ENCODE measurements around the gene TMPRSS11A.

The TMPRSS11A gene

DNA sequence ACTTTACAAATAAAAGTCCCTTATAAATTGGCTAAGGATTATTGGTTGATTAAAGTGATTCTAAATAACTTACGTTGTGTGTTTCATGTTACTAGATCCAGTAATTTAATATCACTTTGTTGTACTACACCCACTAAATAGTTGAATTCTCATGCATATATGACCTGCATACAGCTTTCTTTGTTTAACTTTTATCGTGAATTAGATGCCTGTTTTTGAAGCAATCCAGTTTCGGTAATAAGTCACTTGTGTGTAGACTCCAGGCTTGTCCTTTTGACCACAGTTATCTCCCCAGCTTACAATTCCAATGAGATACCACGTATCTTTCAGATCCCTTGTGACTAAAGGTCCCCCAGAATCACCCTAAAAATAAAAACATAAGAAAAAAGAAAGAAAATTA is 52.2 kb downstream of the TMPRSS11A start:
- DNase-seq, result no peak

DNA sequence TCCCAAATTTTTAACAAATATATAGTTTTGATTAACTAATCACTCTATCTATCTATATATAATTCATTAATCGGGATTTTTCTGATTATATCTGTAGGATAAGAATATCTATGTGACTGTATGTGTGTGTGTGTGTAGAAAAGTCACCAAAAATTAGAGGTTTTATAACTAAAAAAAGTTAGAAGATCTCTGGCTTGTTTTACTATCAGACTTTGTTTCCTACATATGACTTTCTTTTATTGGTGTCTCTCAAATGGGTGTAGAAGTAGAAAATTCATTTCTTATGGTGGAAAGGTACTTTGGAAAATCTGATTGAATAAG is 52.7 kb downstream of the TMPRSS11A start:
- no peak for DNase-seq

DNA sequence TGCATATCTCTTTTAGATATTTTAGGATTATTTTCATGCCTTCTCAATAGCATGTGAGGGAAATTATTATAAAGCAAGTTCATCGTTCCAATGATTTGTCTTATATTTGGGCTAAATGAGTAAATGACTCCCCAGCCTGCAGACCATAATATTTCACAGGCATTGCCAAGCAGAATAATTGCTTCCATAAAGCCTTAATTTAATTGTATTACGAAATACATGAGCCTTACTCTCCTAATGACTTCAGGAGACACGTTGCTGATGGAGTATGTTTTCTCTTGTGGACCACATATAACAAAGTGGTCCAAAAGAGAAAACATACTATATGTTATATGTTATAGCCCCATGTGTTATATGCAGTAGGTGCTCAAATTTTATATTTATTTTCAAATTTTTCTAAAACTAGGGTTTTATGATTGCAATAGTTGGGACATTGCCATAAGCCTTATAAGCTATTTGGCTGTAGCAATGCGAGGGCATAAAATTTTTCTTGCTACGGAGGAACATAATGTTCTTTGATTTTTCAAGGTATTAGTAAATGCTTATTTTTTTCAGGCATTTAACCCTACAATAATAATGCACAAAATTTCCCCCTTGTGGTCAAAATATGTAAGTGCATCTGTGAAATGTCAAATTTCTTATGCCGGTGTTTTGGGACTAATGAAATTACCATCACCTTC is 53.2 kb downstream of the TMPRSS11A start:
- DNase-seq, result no peak

DNA sequence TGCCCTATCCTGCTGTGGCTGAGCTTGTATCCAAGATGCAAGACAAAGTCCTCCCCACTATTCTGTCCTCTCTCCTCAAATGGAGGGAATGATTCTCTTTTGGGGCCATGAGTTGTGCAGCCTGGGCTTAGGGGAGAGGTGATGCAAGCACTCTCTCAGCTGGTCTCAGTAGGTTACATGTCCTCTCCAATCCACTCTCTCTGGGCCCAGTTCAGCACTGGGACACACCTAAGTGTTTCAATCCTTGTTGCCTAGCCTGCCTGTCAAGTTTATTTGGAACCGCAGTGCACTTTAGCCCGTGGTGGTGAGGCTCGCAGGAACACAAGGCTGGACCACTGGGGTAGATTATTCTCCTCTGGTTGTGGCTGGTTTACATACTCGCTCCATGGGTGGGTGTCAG is 55.6 kb downstream of the TMPRSS11A start:
- no peak for DNase-seq

DNA sequence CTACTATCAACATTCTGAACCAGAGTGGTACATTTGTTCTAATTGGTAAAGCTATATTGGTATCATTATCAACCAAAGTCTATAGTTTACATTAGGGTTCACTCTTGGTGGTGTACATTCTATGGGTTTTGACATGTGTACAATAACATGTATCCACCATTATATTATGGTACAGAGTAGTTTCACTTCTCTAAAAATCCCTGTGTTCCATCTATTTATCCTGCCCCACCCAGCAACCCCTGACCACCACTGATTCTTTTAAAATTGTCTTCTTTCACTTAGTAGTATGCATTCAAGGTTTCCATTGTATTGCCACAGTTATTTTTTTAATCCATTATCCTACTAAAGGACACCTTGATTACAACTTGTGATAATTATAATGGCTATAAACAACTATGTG is 64.2 kb downstream of the TMPRSS11A start:
- DNase-seq, result no peak

DNA sequence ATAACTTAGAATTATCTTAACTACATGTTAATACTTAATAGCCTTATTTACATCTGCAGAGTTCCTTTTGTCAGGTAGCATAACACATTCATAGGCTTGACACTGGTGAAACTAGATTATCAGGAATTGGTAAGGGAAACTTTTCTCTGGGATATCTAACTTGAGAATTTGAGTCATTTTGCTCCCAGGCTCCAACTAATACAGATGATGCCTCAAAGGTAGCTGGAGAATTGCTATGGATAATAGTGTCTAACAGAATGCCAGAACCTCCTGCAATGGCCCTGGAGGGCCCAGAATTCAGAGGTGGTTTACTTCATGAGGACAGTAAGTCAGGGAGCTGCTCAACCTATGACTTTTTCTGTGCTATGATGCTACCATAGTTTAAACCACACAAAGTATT is 65.6 kb downstream of the TMPRSS11A start:
- DNase-seq, result no peak

DNA sequence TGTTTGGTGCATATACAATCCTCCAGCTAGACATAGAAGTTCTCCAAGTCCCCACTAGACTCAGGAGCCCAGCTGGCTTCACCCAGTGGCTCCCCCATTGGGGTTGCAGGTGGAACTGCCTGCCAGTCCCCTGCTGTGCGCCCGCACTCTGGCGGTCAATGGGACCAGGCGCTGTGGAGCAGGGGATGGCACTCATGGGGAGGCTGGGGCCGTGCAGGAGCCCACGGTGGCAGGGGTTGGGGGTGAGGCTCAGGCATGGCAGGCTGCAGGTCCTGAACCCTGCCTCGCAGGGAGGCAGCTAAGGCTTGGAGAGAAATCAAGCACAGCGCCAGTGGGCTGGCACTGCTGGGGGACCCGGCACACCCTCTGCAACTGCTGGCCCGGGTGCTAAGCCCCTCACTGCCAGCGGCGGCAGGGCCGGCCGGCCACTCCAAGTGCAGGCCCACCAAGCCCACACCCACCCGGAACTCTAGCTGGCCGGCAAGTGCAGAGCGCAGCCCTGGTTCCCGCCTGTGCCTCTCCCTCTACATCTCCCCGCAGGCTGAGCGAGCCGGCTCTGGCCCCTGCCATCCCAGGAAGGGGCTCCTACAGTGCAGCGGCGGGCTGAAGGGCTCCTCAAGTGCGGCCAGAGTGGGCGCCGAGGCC is 66.8 kb downstream of the TMPRSS11A start:
- DNase-seq, result no peak

DNA sequence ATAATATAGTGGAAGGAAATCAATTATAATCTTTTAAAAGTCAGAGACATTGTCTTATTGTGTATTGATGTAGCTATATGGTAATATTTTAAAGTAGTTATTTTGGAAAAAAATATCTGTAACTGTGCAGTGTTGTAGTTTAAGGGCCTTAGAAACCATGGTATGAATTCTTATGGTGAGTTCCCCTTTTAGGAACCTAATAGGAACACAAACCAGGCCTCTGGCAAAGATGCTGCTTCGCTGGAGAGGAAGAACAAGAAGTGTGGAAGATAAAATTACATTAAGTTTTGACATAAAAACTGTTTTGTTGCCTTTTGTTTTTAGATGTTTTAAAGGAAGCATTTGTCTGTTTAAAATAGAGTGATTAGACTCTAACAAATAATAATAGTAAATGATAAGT is 68.6 kb downstream of the TMPRSS11A start:
- DNase-seq, result no peak

DNA sequence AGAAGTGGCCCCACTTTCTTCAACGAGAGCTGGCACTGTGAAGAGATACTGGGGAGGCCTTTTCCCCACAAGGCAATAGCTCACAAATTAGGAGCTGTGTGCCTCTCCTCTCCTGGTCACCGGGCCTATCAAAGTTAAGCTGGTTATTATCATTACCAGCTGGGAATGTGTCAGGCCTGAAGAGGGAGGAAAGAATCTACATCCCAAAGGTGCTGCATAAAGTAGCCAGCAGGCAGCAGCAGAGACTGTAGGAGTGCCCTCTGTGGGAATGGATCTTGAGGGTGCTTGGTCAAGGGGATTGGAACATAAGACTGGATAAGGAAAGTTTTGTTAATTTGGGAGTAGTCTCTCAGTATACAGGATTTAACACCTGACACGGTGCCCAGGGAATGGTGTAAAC is 70.4 kb downstream of the TMPRSS11A start:
- no peak for DNase-seq

DNA sequence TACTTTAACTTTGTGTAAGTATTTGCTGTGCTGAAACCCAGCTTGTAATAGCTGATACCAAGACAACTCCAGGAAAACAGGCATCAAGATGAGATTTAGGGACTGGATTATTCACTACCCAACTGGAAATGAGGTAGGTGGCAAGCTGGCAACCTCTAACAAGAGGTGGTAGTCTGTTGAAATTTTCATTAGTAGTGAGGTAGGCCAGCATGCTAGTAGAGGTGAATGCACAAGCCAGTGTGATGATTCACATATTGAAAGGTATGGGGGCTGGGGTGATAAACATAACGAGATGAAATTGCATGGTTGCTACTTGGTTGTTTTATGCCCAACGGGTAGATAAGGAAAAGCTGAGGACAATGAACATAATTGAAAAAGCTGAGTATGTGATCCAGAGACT is 71.0 kb downstream of the TMPRSS11A start:
- no peak for DNase-seq

DNA sequence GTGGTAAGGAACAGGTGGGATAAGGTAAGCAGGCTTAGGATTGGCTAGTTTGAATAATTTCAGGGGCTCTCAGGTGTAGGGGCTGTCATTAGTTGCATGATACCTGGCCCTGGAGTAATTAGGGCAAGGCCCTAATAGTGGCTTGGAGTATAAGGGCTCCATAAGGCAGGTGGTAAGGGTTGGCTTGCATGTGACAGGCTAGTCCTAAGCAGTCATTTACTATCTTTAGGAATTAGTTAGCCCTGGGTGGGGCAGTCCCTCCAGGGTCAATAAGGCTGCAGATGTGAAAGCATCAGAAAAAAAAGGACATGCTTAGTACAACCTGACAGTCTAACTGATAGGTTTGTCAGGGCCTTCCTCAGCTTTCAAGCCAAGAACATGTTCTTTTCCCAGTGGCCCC is 71.6 kb downstream of the TMPRSS11A start:
- DNase-seq, result no peak

DNA sequence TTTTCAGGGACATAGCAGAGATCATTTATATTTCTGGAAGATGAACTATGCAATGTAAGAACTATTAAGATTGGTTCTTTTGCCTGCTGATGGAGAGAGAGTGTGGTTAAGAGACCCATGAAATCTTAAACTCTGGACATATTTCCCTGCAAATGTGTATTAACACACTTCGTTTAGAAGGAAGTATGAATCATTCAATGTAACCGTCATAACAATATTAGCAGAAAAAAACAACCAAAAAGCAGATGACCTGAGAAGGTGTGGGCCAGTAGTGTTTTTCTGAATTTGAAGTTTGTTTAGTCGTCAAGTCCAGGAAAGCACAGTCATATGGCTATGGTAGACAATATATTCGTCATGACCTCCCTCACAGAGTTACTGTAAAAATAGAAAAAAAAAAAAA is 77.0 kb downstream of the TMPRSS11A start:
- DNase-seq, result no peak

DNA sequence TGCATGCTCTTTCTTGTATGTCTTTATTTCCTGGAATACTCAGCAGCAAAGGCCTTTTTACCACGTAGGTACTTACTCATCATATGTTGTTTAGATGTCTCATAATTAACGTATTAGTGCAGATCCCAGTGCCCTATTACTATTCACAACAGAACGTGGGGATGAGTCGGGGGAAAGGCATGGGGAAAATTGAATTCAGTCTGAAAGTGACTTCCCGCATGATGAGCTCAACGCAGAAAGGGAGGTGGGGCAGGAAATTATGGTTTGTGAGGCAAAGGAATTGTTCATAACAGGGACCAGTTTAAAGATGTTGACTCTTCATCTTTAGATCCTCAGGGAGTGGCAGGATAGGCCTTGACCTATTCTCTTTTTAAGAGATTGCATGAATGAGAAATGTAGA is 77.5 kb downstream of the TMPRSS11A start:
- DNase-seq, result no peak

DNA sequence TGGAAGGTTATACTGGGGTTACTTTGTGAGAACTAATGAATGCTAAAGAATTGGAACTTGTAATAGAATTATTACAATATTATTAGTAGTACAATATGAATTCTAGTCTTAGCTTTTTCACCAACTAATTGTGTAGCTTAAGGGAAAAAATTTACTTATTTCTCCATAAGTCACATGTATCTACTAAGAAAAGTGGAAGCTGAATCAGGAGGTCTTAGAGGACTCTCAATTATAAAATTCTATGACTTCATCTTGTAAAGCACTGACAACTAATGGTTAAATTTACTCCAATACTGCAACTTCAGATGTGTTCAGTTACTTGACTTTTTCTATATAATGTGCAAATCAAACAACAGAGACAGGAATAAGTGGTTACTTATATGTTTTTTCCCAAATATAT is 78.6 kb downstream of the TMPRSS11A start:
- DNase-seq, result no peak

DNA sequence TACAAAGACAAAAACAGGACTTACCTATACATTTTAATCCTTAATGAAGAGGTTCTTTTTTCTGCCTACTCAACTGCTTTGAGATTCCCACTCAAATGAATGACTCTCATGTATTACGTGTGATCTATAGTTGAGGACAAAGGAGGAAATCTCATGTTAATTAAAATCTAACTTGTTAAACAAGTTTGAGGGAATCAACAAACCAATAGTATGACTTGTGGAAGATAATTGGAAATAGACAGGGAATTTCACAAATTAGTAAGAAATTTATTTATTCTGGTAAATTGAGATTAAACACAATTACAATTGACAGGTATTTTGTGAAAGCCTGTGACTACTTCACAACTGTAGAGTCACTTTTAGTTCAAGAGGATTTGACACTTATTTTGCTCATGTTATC is 79.4 kb downstream of the TMPRSS11A start, which contains the start of gene TMPRSS11D:
Gene TMPRSS11D, minus strand, starts transcription at position 101 of the 400 bp plus-strand sequence. Its CDS starts 69 bp downstream, at position 32.
- no peak for DNase-seq

DNA sequence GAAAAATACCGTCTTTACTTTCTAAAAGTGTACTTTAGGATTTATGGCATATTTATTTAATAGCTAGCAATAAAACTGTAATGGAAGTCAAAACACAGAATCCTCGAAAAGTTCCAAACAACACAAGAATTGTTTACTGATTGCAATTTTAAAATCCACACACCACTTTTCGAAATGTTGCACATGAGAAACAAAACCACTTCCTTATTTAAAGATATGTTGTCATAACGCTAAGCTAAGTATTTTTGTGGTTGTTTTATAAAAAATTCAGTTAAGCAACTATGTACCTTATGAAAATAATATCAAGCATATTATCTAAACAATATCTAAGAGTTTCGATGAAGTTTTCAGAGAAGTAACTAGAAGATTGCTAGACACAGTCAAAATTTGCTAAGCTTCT is 79.8 kb downstream of the TMPRSS11A start:
- no peak for DNase-seq

DNA sequence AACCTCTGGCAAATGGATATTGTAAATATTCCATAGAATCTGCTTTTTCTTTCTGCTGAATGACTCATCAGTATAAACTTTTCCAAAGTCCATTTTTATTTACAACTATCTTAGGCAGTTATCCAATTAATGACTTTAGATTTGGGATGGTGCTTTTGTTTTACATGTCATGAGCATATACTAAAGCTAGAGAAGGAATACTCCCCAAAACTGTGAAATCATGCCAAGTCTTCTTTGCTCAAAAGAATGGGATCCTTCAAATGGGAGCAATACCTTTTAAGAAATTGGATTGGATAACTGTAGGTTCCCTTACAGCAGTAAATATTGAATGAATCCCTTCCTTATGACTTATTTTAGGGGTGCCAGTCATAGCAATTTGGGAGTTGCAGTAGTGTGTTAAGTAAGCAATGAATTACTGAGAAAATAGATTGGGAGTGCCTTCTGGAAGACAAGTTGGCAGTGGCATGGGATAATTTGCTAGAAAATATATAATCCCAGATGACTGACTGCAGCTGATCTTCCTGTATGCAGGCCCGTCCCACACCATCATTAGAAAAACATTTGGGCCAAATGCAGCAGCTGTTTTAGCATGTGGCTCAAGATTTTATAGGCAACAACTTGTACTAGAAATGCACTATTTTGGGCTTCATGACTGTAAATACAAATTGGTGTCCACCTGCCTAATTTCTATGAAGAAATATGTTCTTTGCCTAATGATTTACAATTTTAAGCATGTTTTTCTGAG is 82.3 kb downstream of the TMPRSS11A start:
- no peak for DNase-seq

DNA sequence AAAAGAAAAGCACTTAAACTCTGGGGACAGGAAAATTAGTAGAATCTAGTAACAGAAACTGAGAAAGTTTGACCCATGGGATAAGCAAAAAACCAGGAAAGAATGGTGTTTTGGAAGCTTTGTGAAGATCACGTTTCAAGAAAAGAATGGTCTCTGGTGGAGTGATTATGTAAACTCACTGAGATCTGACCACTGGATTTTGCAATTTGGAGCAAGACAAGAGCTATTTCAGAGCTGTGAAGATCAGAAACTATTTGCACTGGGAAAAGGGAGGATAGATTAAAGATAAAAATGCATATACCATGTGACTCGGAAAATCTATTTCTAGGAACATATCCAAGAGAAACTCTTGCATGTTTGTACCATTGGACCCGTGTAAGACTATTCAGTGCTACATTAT is 83.8 kb downstream of the TMPRSS11A start:
- DNase-seq, result no peak

DNA sequence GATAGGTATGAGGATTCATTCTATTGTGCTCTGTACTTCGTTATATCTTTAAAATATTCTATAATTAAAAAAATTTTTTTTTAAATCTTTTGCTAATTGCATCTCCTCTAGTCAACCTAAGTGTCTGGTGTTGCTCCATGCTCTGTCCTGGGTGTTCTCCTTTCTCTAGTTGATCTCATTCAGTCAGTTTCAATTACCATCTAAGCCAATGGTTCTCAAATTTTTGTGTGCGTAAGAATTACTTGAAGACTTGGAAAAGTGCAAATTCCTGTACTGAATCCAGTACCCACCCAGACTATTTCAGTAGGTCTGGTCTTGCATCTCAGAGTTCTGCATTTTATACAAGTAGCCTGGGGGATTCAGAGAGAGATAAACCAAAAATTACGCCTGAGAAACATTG is 86.2 kb downstream of the TMPRSS11A start:
- DNase-seq, result no peak

DNA sequence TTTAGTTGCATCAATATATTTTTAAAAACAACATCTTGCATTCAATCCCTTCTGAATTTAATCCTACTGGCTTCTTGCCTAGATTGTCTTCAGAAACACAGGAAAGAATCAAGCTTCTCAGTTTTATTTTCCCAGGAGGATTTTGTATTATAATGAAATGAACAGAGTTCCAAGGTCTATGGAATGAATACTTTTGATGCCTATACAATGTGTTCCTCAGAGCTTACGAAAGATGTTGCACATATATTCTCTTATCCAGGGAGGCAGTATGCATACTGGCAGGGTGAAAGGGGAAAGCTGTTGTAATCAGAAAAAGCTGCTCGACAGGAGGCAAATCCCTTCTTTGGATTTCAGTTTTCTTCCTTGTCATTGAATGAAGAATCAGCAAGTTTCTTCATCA is 88.3 kb downstream of the TMPRSS11A start:
- DNase-seq, result no peak

DNA sequence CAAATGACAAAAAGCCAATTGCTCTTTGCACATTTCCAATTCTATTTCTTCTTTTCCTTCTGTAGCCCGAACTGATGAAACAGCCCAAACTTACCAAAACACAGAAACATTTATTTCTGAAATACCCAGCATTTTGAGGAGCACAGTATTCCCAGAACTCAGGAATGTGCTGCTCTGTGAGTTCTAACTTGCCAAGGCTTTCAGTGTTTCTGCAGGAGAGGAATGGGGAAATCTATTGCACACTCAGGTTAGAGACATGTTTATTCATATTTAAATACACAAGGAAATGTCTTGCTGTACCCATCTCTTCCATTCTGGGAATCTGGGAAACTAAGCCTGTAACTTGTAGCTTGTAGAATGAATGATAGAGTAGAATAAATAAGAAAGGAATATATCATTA is 90.2 kb downstream of the TMPRSS11A start:
- no peak for DNase-seq

DNA sequence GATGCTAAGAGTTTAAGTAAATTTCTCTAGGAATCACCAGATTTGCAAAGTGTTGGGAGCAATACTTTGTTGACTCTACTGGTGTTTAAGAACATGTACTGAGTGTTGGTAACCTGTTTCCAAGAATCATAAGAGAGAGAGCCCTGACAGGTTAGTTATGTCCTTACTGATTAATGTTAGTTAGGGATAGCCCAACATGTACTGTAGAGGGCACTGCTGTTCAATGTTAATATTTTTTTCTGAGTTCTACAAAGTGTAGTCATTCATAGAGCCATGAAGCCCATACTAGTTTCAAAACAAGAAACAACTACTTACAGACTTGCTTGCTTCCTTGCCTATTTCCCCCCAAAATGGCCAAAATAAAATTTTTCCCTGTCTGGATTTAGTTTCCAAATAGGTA is 91.4 kb downstream of the TMPRSS11A start:
- DNase-seq, result no peak

DNA sequence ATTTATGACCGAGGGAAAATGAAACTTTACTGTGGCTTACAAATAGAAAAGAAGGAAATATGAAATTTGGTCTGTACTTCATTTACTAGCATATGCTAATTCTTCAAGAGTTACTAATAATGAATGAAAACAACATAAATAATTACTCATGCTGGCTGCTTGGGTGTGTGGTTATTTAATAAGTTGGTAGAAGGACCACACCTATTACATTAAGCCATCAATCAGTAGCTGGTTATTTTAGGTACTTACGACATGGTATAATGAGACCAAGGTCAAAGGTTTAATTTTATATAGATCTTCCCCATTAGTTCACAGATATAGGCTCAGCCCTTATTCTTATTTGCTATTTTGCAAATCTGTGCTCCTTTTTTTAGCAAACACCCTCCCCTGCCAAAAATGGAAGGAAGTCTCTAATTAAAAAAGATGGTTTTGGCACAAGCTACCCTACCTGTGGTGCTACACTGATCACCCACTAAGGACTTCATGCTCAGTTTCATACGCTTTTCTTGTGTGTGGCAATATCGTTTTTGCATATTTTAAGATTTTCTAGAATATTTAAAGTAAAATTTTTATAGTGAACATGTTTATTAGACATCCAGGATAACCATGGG is 93.6 kb downstream of the TMPRSS11A start:
- no peak for DNase-seq

DNA sequence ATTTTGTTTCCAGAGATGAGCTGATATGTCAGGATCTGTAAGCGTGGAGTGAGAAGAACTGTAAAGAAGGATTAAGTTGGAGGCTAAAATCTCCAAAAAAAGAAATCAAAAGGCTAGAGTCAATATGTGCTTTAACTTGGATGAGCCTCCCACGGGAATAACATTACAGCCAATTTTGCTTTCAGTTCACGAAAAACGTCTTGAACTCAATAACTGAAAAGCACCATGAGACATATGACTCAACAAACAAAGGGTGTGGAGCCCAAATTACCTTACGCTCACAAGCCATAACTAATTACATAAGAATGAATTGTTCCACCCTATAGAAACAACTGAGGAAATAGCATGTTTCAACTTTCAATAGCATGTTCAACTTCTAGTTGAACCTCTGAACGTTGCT is 101.8 kb downstream of the TMPRSS11A start:
- DNase-seq, result no peak
